GM23248 (cell line): ENCODE results near the gene C10orf105.

Experiments
- EZH2 ChIP-seq: fragments of 200-600 bp; sonication (generic); IDR thresholded peaks from 2 replicates; pipeline ENCODE4 v1.6.1; 2018; ENCODE audit warnings: antibody characterized with exemption, mild to moderate bottlenecking; ENCODE audit not compliant: insufficient read depth, poor library complexity, severe bottlenecking
- EZH2phosphoT487 ChIP-seq: fragments of 200-600 bp; sonication (generic); IDR thresholded peaks from 2 replicates; pipeline ENCODE4 v1.6.1; 2018; ENCODE audit warnings: antibody characterized with exemption, moderate library complexity, mild to moderate bottlenecking, low read depth; ENCODE audit not compliant: insufficient read depth

DNA sequence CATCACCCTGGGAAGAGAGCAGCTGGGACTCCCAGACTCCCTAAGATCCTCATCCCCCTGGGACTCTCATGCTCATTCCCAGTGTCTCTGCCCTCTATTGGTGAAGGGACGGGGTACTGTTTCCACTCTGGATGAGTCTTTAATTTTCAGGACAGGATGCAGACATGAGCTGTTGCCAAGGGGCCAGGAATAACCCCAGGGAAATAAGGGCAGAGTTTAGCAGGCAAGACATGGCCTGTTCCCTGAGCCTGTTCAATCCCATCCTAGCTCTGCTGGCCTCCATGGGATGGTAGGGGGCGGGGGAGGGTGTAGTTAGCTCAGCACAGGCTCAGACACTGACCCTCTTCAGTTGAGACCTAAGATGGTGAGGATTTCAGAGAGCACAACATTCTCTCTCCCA, 14.0 kb downstream of the C10orf105 start:
- TF ChIP-seq EZH2 (no peak), EZH2phosphoT487 (no peak)
